GM19099 (cell line): ENCODE measurements around the gene GIT2.

Source experiments
- POLR2A ChIP-seq: IDR thresholded peaks from 3 replicates; pipeline ENCODE4 v1.6.1; 2011; ENCODE audit warnings: low read depth; ENCODE audit not compliant: insufficient read length; ENCODE audit errors: extremely low read depth

Gene GIT2

GRCh38 chr12:109923038-109923437, 73.1 kb downstream of the GIT2 start:
- TF ChIP-seq POLR2A, result no peak

- no peak for TF ChIP-seq POLR2A
Observed at GRCh38 chr12:109921982-109922381, 74.2 kb downstream of the GIT2 start.

DNA sequence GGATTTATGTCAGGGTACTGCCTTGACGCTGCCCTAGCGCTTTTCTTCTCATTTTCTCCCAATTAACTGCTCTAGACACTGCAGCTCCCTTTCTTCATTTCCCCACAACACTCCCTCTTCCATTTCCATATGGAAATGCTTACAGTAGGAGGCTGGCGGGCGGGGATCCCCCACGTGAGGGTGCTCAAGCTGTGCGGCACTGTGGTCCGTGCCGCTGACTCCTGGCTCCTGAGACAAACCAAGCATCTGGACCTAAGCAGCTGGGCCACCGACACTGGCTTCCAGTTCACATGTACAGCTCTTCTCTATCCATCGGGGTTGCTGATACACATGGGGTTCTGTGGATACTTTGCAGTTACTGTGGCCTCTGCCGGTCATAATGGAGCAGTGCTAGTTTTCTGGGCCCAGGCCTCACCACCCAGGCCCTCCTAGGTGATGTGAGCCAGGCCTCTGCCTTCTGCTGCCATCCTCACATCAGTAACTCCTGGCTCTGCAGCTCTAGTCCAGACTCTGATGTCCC, 75.8 kb downstream of the GIT2 start:
- no peak for TF ChIP-seq POLR2A

DNA sequence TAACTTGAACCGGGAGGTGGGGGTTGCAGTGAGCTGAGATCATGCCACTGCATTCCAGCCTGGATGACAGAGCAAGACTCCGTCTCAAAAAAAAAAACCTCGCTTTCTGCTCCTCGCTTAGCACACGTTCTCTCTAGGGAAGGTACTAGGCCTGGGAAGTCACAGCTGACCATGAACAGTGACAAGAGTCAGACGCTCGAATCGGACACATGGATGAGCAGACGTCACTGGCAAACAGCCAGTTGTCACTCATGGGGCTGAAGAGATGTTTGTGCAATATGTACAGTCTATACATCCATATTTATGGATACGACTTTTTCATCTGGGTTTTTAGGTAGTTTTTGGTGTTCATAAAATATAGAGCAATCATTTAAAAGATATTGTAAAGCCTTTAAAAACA, 76.7 kb downstream of the GIT2 start:
- no peak for TF ChIP-seq POLR2A

DNA sequence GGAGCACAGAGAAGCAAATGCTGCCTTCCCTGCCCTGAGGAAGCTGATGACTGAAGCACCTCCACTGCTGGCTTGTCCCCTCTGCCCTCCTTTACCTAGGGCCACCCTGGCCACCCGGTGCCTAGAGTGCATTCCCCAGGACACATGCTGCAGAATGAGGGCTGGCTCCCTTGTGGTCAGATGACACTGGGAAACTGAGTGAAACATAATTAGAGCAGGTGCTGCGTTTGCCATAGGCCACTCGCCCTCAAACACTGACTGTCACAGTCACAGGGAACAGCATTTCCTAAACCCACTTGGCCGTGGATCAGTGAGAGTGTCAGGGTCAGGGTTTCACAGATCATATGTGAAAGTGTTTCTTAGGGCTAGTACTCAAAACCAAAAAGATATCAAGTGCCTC, 80.1 kb downstream of the GIT2 start:
- no peak for TF ChIP-seq POLR2A

DNA sequence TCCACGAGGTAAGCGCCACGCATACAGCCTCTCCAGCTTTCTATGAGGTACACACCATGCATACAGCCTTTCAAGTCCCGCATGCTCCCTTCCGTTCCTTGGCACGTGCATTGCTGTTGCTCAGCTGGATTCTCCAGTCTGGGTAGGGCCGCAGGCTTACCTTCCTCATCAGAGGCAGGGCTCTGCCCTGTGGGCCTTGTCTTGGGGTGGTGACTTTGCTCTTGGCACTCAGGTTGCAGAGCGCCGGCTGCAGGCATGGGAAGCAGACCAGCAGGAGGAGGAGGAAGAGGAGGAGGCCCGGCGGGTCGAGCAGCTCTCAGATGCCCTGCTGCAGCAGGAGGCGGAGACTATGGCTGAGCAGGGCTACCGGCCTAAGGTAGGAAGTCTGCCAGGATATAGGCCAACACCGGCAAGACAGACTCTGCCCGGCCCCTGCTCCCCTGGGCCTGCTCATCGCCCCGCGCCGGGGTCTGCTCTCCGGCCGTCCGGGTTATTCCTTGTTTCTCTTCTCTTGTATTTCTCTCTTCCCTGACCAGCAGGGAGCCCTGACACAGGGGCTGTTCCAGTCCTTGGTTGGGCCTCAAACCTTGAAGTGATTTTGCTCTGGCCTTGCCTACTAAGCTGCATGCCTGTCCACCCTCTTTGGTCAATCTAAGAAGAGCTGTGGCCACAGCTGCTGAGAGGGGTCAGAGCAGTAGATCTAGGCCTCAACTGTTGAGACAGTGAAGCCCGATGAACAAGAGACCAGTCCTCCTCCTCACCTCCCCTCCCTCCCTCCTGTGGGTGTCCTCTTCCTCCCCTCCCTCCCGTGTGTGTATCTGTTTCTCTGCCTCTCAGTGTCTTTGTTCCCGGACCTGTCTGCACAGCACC, 80.8 kb downstream of the GIT2 start:
- no peak for TF ChIP-seq POLR2A

GRCh38 chr12:109914461-109914860, 81.7 kb downstream of the GIT2 start:
- TF ChIP-seq POLR2A, result no peak

GRCh38 chr12:109912855-109913321, 83.3 kb downstream of the GIT2 start:
- TF ChIP-seq POLR2A, result no peak

GRCh38 chr12:109910969-109911348, 85.2 kb downstream of the GIT2 start:
- TF ChIP-seq POLR2A, result no peak

DNA sequence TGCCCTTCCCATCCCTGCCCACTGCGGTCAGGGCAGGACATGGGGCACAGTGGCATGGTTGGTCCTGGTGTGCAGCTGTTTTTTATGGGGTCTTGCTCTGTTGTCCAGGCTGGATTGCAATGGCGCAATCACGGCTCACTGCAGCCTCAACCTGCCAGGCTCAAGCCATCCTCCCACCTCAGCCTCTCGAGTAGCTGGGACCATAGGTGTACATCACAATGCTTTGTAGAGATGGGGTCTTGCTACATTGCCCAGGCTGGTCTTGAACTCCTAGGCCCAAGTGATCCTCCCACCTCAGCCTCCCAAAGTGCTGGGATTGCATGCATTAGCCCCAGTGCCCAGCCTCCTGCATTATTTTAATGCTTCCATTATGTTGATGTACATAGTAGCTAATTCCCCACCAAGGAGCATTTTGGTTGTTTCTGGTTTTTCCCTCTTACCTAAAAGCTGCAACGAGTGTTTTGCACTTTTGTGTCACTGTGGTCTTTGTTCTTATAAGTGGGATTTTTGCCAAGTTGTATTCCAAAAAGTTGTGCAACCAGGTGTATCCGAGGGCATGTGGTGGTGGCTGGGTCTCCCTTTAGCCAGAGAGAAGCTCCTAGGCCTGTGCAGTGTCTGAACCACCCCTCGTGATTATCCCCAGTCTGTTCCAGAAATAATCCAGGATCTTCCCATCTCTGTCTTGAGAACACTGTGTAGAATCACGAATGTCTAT, 85.8 kb downstream of the GIT2 start:
- no peak for TF ChIP-seq POLR2A

DNA sequence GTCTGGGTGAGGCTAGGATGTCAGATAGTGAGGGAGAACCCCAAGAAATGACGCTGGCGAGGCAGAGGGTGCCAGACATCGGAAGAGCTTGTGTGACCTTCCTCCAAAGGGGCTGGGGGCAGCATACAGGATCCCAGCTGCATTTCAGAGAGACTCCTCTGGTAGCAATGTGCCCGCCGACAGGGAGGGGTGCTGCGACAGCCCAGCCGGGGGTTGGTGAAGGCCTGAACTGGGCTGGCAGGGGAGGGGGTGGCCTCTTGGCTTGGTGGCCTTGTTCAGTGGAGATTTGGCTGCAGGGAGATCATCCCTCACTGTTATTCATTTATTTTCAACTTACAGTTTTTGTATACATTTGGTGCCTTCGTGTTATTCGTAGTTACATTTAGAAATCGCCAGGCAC, 90.9 kb downstream of the GIT2 start:
- TF ChIP-seq POLR2A, result no peak

GRCh38 chr12:109902891-109903418, 93.2 kb downstream of the GIT2 start:
- TF ChIP-seq POLR2A, result no peak

DNA sequence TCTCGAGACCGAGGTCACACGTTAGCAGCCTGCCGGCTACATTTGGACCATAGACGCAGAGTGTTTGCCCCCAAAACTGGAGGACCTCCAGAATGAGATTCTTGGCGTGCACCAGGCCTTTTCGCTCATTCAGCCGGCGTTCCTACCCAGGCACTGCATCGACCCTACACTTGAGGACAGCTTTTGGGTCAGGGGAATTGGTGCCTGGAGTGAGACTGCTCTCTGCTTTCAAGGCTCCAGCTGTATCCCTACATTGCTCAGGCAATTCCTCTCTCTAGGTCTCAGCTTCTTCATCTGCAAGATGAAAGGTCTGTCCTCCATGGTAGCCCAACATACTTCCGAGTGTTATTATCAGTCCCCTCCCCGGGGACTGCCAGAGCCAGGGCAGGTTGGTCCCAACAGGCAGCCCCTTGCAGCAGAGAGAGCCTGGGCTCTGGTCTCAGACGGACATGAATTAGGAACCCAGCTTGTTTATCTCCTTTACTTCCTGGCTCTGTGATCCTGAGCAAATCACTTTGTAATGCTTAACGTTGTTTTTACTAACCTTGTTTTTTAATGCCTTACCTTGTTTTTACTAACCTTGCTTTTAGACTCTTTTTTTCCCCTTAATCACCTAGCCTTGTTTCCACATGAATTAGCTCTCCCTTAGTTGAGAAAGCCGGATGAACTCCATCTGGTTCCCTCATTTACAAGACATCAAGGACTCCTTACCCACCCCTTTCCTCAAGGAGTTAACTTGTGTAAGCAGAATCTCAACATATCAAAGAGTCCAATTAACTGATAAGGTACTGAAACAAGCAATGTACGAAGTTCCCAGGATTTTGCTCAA, 95.2 kb downstream of the GIT2 start:
- TF ChIP-seq POLR2A, result no peak

DNA sequence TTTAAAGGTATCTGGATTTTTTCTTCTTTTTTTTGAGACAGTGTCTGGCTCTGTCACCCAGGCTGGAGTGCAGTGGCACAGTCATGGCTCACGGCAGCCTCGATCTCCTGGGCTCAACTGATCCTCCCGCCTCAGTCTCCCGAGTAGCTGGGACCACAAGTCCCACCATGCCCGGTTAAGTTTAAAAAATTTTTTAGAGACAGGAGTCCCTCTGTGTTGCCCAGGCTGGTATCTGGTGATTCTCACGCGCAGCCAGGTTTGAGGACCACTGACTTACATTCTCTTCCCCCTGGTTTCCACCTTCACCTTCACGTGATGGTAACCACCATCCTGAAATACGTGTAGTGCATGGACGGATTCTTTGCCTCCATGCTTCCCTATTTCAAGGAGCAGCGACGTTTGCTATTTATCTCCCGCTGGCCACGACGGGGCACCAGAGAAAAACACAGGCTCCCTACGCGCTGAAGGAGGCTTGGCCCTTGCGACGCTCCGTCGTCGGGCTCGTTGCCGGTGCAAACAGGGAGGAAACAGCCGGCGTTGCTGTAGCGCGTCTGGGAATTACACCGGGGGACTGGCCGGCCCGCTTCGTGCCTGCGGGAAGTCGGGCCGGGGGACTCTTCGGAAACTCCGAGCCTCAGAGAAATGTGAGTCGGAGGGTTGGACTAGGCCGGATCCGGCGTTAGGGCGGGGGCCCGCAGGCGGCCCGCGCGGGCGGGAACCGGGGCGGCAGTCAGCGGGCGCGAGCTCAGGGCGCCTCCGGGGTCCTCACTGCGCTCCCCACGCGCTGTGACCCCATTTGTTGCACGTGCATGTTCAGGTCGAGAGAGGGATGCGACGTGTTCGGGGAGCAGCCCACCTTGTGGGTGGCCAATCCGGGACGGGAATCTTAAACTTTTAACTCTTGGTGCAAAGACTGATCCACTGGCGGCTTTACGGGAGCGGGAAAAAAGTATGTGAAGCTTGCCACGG, 96.1 kb downstream of the GIT2 start, which contains the start of gene TCHP:
Gene TCHP (plus strand): TSS at position 492 of the 969 bp plus-strand sequence. CDS start 2,753 bp downstream, outside the sequence.
- TF ChIP-seq POLR2A, result peak; percentile 57
